HG03521 (cell line): ENCODE measurements around the gene TRIM29.
A peak's percentile ranks its signal among the peaks of the same experiment; 100 is the strongest.

Experiments used
- ATAC-seq: cut with Tn5 transposase; IDR thresholded peaks from one replicate; pipeline ENCODE4 v1.9.1; 2021; ENCODE audit warnings: mild to moderate bottlenecking, moderate library complexity; ENCODE audit not compliant: unreplicated experiment

The TRIM29 gene

GRCh38 chr11:120125509-120125908 is 12.4 kb downstream of the TRIM29 start:
- no peak for ATAC-seq

GRCh38 chr11:120125024-120125423 is 12.9 kb downstream of the TRIM29 start:
- ATAC-seq: no peak

- ATAC-seq: no peak
These were observed 13.6 kb downstream of the TRIM29 start for GRCh38 chr11:120124355-120124754.

GRCh38 chr11:120123946-120124345 is 14.0 kb downstream of the TRIM29 start:
- ATAC-seq: no peak

- no peak for ATAC-seq
These were observed 14.8 kb downstream of the TRIM29 start for GRCh38 chr11:120122924-120123683.

GRCh38 chr11:120121914-120122473 is 15.9 kb downstream of the TRIM29 start:
- no peak for ATAC-seq

- no peak for ATAC-seq
These were observed 16.6 kb downstream of the TRIM29 start for GRCh38 chr11:120121336-120121735.

GRCh38 chr11:120120805-120121335 is 17.0 kb downstream of the TRIM29 start:
- ATAC-seq: no peak

GRCh38 chr11:120119121-120119520 is 18.8 kb downstream of the TRIM29 start:
- no peak for ATAC-seq

GRCh38 chr11:120117991-120118390 is 19.9 kb downstream of the TRIM29 start:
- ATAC-seq: no peak

GRCh38 chr11:120116966-120117365 is 20.9 kb downstream of the TRIM29 start:
- no peak for ATAC-seq

GRCh38 chr11:120115272-120116000 is 22.5 kb downstream of the TRIM29 start:
- no peak for ATAC-seq

- ATAC-seq: no peak
These were observed 25.6 kb downstream of the TRIM29 start for GRCh38 chr11:120112174-120112796.

- ATAC-seq: no peak
These were observed 28.4 kb downstream of the TRIM29 start for GRCh38 chr11:120109531-120109930.

GRCh38 chr11:120108785-120109168 is 29.1 kb downstream of the TRIM29 start:
- no peak for ATAC-seq

GRCh38 chr11:120108154-120108784 is 29.6 kb downstream of the TRIM29 start:
- ATAC-seq: peak; percentile 74

GRCh38 chr11:120107692-120108091 is 30.2 kb downstream of the TRIM29 start:
- no peak for ATAC-seq

GRCh38 chr11:120106354-120107150 is 31.4 kb downstream of the TRIM29 start:
- no peak for ATAC-seq

- no peak for ATAC-seq
These were observed 32.3 kb downstream of the TRIM29 start for GRCh38 chr11:120105576-120105975.

- ATAC-seq: no peak
These were observed 33.8 kb downstream of the TRIM29 start for GRCh38 chr11:120104041-120104565.
